IMR-90 (cell line): Measurements from ENCODE around the gene PARP14. TPM values are rescaled to one million over a fixed set of nuclear protein-coding genes. Genes with fewer than 3 reads are reported as not detected.

Source experiments
- ATAC-seq: fragments of 200-7000 bp; cut with Tn5 transposase; 2 replicates; pipeline ENCODE4 v1.9.1; 2020; ENCODE audit warnings: low read depth, mild to moderate bottlenecking, moderate library complexity
- BruUV-seq: library from RNA; stranded (reverse); fragments of 400-500 nt; replicated peaks from 2 replicates; lab custom pipeline; 2021; lab: Mats Ljungman, UMichigan
- CTCF ChIA-PET: fragments of 300-600 bp; formaldehyde crosslinking; extraction: SDS; loops from one replicate; lab custom pipeline; 2021; ENCODE audit warnings: antibody characterized with exemption; lab: Yijun Ruan, JAX
- POLR2A ChIA-PET: fragments of 300-600 bp; sonication (Branson Sonifier 250); formaldehyde crosslinking; loops from one replicate; lab custom pipeline; 2022; ENCODE audit warnings: antibody characterized with exemption; ENCODE audit not compliant: unreplicated experiment; lab: Charles Lee
- DNase-seq: peaks from one replicate; pipeline ENCODE4 v3.0.0; 2013
- H2AFZ ChIP-seq: replicated peaks from 2 replicates; pipeline ENCODE3; 2013; ENCODE audit warnings: low read length, mild to moderate bottlenecking; ENCODE audit not compliant: poor library complexity
- H2AK5ac ChIP-seq: 2 replicates; pipeline ENCODE4 v1.6.1; 2013; ENCODE audit warnings: low read depth, low read length, inconsistent platforms
- H2AK9ac ChIP-seq: replicated peaks from 2 replicates; pipeline ENCODE3; 2013; ENCODE audit warnings: mild to moderate bottlenecking, low read depth, low read length, moderate library complexity; ENCODE audit not compliant: poor library complexity
- H2BK120ac ChIP-seq: 2 replicates; pipeline ENCODE4 v1.6.1; 2013; ENCODE audit warnings: low read depth, low read length, inconsistent platforms
- H2BK15ac ChIP-seq: 3 replicates; pipeline ENCODE4 v1.6.1; 2013; ENCODE audit warnings: low read depth, low read length, inconsistent platforms
- H2BK20ac ChIP-seq: 2 replicates; pipeline ENCODE4 v1.6.1; 2013; ENCODE audit warnings: low read depth, mild to moderate bottlenecking, inconsistent platforms, low read length, moderate library complexity
- H2BK5ac ChIP-seq: 2 replicates; pipeline ENCODE4 v1.6.1; 2013; ENCODE audit warnings: mild to moderate bottlenecking, low read depth, low read length, inconsistent platforms; ENCODE audit not compliant: poor library complexity, severe bottlenecking
- H3K14ac ChIP-seq: replicated peaks from 2 replicates; pipeline ENCODE4 v1.6.1; 2013; ENCODE audit warnings: low read depth, low read length, inconsistent platforms
- H3K18ac ChIP-seq: 2 replicates; pipeline ENCODE4 v1.6.1; 2013; ENCODE audit warnings: low read depth, low read length, control low read depth
- H3K23ac ChIP-seq: 2 replicates; pipeline ENCODE4 v1.6.1; 2013; ENCODE audit warnings: low read depth, low read length, inconsistent platforms
- H3K27ac ChIP-seq: 2 replicates; pipeline ENCODE4 v1.5.1; 2013; ENCODE audit warnings: mild to moderate bottlenecking, control low read depth, low read length; ENCODE audit not compliant: insufficient read depth
- H3K27me3 ChIP-seq: 2 replicates; pipeline ENCODE4 v1.6.1; 2013; ENCODE audit warnings: low read length; ENCODE audit not compliant: control insufficient read depth, insufficient read depth
- H3K36me3 ChIP-seq: 2 replicates; pipeline ENCODE4 v1.6.1; 2013; ENCODE audit warnings: low read length, mixed read lengths; ENCODE audit not compliant: control insufficient read depth, insufficient read depth
- H3K4ac ChIP-seq: 2 replicates; pipeline ENCODE4 v1.6.1; 2013; ENCODE audit warnings: low read depth, low read length, inconsistent platforms
- H3K4me1 ChIP-seq: 2 replicates; pipeline ENCODE4 v1.6.1; 2013; ENCODE audit warnings: low read length, mixed read lengths; ENCODE audit not compliant: control insufficient read depth, insufficient read depth
- H3K4me2 ChIP-seq: 2 replicates; pipeline ENCODE4 v1.6.1; 2013; ENCODE audit warnings: low read depth, mild to moderate bottlenecking, control low read depth, low read length, moderate library complexity
- H3K4me3 ChIP-seq: 2 replicates; pipeline ENCODE4 v1.5.1; 2013; ENCODE audit warnings: low read depth, mild to moderate bottlenecking, control low read depth, low read length, moderate library complexity; ENCODE audit not compliant: insufficient read depth
- H3K56ac ChIP-seq: 2 replicates; pipeline ENCODE4 v1.6.1; 2013; ENCODE audit warnings: low read length, inconsistent platforms; ENCODE audit not compliant: insufficient read depth; ENCODE audit errors: extremely low read depth
- H3K79me1 ChIP-seq, 2 experiments: 2 replicates each; pipeline ENCODE4 v1.6.1; 2013; ENCODE audit warnings: low read length in 2 of 2, inconsistent platforms in 1 of 2, low read depth in 1 of 2
- H3K9ac ChIP-seq: 2 replicates; pipeline ENCODE4 v1.6.1; 2013; ENCODE audit warnings: low read depth, low read length, control low read depth
- H3K9me1 ChIP-seq: 2 replicates; pipeline ENCODE4 v1.6.1; 2013; ENCODE audit warnings: low read length, inconsistent platforms; ENCODE audit not compliant: insufficient read depth
- H3K9me3 ChIP-seq: 2 replicates; pipeline ENCODE4 v1.6.1; 2013; ENCODE audit warnings: low read length; ENCODE audit not compliant: control insufficient read depth, insufficient read depth
- H4K20me1 ChIP-seq: 2 replicates; pipeline ENCODE4 v1.6.1; 2013; ENCODE audit warnings: low read length, inconsistent platforms; ENCODE audit not compliant: insufficient read depth
- H4K5ac ChIP-seq: 2 replicates; pipeline ENCODE4 v1.6.1; 2013; ENCODE audit warnings: mild to moderate bottlenecking, low read depth, low read length, control low read depth
- H4K8ac ChIP-seq, 2 experiments: 2 replicates each; pipeline ENCODE4 v1.6.1; 2013; ENCODE audit warnings: low read depth in 2 of 2, low read length in 2 of 2, control low read depth in 1 of 2, inconsistent platforms in 1 of 2
- H4K91ac ChIP-seq: 2 replicates; pipeline ENCODE4 v1.6.1; 2013; ENCODE audit warnings: low read depth, low read length, inconsistent platforms; ENCODE audit not compliant: insufficient read depth
- BHLHE40 ChIP-seq: fragments of 150-350 bp; IDR thresholded peaks from 2 replicates; pipeline ENCODE4 v1.6.1; 2016; ENCODE audit warnings: mild to moderate bottlenecking, low read depth, low read length
- CEBPB ChIP-seq: IDR thresholded peaks from 2 replicates; pipeline ENCODE4 v1.6.1; 2012; ENCODE audit warnings: low read depth, low read length, improper control_type of control experiment
- CHD1 ChIP-seq: IDR thresholded peaks from 2 replicates; pipeline ENCODE4 v1.6.1; 2012; ENCODE audit warnings: low read depth, low read length, improper control_type of control experiment
- FOS ChIP-seq: fragments of 150-350 bp; IDR thresholded peaks from 2 replicates; pipeline ENCODE4 v1.6.1; 2016; ENCODE audit warnings: low read depth, low read length
- MAFK ChIP-seq: IDR thresholded peaks from 2 replicates; pipeline ENCODE4 v1.6.1; 2012; ENCODE audit warnings: low read depth, low read length, improper control_type of control experiment
- MAZ ChIP-seq: IDR thresholded peaks from 2 replicates; pipeline ENCODE4 v1.6.1; 2012; ENCODE audit warnings: low read depth, mild to moderate bottlenecking, low read length, improper control_type of control experiment, moderate library complexity, borderline replicate concordance
- MXI1 ChIP-seq: IDR thresholded peaks from 2 replicates; pipeline ENCODE4 v1.6.1; 2012; ENCODE audit warnings: low read depth, mild to moderate bottlenecking, low read length, moderate library complexity, borderline replicate concordance
- NFE2L2 ChIP-seq: fragments of 150-350 bp; IDR thresholded peaks from 2 replicates; pipeline ENCODE4 v1.6.1; 2016; ENCODE audit warnings: low read depth, mild to moderate bottlenecking, low read length
- POLR2A ChIP-seq: IDR thresholded peaks from 2 replicates; pipeline ENCODE4 v1.6.1; 2012; ENCODE audit warnings: mild to moderate bottlenecking, low read depth, low read length
- RAD21 ChIP-seq: IDR thresholded peaks from 2 replicates; pipeline ENCODE4 v1.6.1; 2012; ENCODE audit warnings: low read length, improper control_type of control experiment
- RCOR1 ChIP-seq: IDR thresholded peaks from 2 replicates; pipeline ENCODE4 v1.6.1; 2012; ENCODE audit warnings: mild to moderate bottlenecking, low read length, improper control_type of control experiment; ENCODE audit not compliant: insufficient replicate concordance
- RFX5 ChIP-seq: IDR thresholded peaks from 2 replicates; pipeline ENCODE4 v1.8.0; 2012; ENCODE audit warnings: low read depth, mild to moderate bottlenecking, low read length, moderate library complexity
- SMC3 ChIP-seq: fragments of 150-350 bp; IDR thresholded peaks from 2 replicates; pipeline ENCODE4 v1.6.1; 2016; ENCODE audit warnings: low read depth, mild to moderate bottlenecking, antibody characterized with exemption, low read length, moderate library complexity
- WGBS, 2 experiments: methylation state at CpG; one replicate each; pipeline versions ENCODE4 v1.1.5 to v1.1.7; 2013; ENCODE audit warnings: missing lambda C conversion rate in 2 of 2; ENCODE audit not compliant: insufficient read length in 1 of 2; ENCODE audit errors: extremely low coverage in 2 of 2; 5-methylcytosine and 5-hydroxymethylcytosine counted together
- dilution Hi-C: fragments of 300-500 bp; cut with HindIII; formaldehyde crosslinking; loops from one replicate; pipeline ENCODE4 v1.14.3; 2018; ENCODE audit warnings: low sequenced_read_pairs; ENCODE audit not compliant: unreplicated experiment
- in situ Hi-C: fragments of 300-500 bp; cut with MboI; formaldehyde crosslinking; loops from 3 replicates; pipeline ENCODE4 v1.14.3; 2019; ENCODE audit warnings: low sequenced_read_pairs, inconsistent platforms, mixed read lengths
- intact Hi-C: fragments of 100-400 bp; cut with micrococcal nuclease; formaldehyde crosslinking; loops from 2 replicates; pipeline ENCODE4 v1.10.0; 2022
- polyA plus RNA-seq, 3 experiments: library from polyadenylated mRNA; depleted of rRNA; stranded (reverse); fragments of >200 nt; gene quantifications; 2 replicates each; pipeline ENCODE4 v1.2.3, GENCODE V29; 2012; ENCODE audit warnings: low replicate concordance in 1 of 3
- total RNA-seq: library from RNA; depleted of rRNA; stranded (reverse); fragments of >200 nt; gene quantifications from 2 replicates; pipeline ENCODE4 v1.2.3, GENCODE V29; 2012
- TF ChIP-seq, protein P1 (sequence below): fragments of 150-350 bp; IDR thresholded peaks from 2 replicates; pipeline ENCODE4 v1.6.1; 2017; ENCODE audit warnings: mild to moderate bottlenecking, antibody characterized with exemption, low read length, low read depth
- TF ChIP-seq, protein P2 (sequence below): fragments of 150-350 bp; IDR thresholded peaks from 2 replicates; pipeline ENCODE4 v1.6.1; 2016; ENCODE audit warnings: low read depth, mild to moderate bottlenecking, low read length, moderate library complexity, borderline replicate concordance
- TF ChIP-seq, protein P3 (sequence below): conservative IDR thresholded peaks from 2 replicates; pipeline ENCODE4 v1.5.1; 2012; ENCODE audit warnings: mild to moderate bottlenecking, low read depth, low read length, improper control_type of control experiment

The PARP14 gene
- total and polyA plus RNA-seq, 2 of the 4 experiments (the other 2 are of a cell fraction): 9.3 to 23.1 TPM

DNA sequence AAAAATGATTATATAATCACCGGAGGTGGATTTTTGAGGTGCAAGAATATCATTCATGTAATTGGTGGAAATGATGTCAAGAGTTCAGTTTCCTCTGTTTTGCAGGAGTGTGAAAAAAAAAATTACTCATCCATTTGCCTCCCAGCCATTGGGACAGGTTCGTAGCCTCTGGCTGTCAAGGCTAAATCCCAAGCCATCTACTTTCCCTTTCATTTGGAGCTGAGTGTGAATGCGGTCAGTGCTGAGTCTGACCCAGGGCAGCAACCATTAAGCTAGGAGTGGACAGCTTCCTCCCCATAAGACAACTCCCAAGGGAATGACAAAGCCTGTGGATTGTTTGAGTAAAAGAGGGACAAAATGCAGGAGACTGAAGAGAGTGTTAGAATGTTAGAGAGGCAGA, 33.6 kb downstream of the PARP14 start:
- Histone ChIP-seq H3K18ac (no peak overlapping the region), H4K20me1 (no peaks in the 10 kb centered on the region), H3K4me1 (no peaks in the 10 kb centered on the region), H3K14ac (no peak overlapping the region), H2BK15ac (no peak overlapping the region), H2BK20ac (no peak overlapping the region), H3K4me3 (no peak overlapping the region), H3K36me3 (peaks cover 26% of the 10 kb centered on the region), H2BK120ac (no peak overlapping the region), H3K27me3 (no peaks in the 10 kb centered on the region), H2AK9ac (no peak overlapping the region), H4K91ac (no peak overlapping the region), H3K4me2 (no peak overlapping the region), H3K27ac (no peak overlapping the region), H3K79me1 (no peaks in the 10 kb centered on the region), H4K5ac (no peak overlapping the region), H3K56ac (no peak overlapping the region), H3K9ac (no peak overlapping the region), H4K8ac (no peak overlapping the region), H3K9me1 (no peaks in the 10 kb centered on the region; the same call in 1 of the 2 replicates), H2AK5ac (no peak overlapping the region), H3K23ac (no peak overlapping the region), H2AFZ (no peak overlapping the region), H3K4ac (no peak overlapping the region), H3K9me3 (no peaks in the 10 kb centered on the region), H2BK5ac (no peak overlapping the region)
- no CpG with 5 or more reads among the region's 3 CpGs for WGBS, 2 experiments
- BruUV-seq: no TSS peak
- intact Hi-C loops (no loop called here), in situ Hi-C loops (no loop called here), dilution Hi-C loops (no loop called here)
- DNase-seq (no peak), ATAC-seq (no peak)
- TF ChIP-seq FOS (no peak), RCOR1 (no peak), SMC3 (no peak), RAD21 (no peak), RFX5 (no peak), CHD1 (no peak), MAFK (no peak), CEBPB (no peak), BHLHE40 (no peak), MXI1 (no peak), NFE2L2 (no peak), MAZ (no peak), POLR2A (no peak)
- TF ChIP-seq, protein P1, sequence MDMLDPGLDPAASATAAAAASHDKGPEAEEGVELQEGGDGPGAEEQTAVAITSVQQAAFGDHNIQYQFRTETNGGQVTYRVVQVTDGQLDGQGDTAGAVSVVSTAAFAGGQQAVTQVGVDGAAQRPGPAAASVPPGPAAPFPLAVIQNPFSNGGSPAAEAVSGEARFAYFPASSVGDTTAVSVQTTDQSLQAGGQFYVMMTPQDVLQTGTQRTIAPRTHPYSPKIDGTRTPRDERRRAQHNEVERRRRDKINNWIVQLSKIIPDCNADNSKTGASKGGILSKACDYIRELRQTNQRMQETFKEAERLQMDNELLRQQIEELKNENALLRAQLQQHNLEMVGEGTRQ: no peak
- TF ChIP-seq, protein P2, sequence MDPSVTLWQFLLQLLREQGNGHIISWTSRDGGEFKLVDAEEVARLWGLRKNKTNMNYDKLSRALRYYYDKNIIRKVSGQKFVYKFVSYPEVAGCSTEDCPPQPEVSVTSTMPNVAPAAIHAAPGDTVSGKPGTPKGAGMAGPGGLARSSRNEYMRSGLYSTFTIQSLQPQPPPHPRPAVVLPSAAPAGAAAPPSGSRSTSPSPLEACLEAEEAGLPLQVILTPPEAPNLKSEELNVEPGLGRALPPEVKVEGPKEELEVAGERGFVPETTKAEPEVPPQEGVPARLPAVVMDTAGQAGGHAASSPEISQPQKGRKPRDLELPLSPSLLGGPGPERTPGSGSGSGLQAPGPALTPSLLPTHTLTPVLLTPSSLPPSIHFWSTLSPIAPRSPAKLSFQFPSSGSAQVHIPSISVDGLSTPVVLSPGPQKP: no peak
- TF ChIP-seq, protein P3, sequence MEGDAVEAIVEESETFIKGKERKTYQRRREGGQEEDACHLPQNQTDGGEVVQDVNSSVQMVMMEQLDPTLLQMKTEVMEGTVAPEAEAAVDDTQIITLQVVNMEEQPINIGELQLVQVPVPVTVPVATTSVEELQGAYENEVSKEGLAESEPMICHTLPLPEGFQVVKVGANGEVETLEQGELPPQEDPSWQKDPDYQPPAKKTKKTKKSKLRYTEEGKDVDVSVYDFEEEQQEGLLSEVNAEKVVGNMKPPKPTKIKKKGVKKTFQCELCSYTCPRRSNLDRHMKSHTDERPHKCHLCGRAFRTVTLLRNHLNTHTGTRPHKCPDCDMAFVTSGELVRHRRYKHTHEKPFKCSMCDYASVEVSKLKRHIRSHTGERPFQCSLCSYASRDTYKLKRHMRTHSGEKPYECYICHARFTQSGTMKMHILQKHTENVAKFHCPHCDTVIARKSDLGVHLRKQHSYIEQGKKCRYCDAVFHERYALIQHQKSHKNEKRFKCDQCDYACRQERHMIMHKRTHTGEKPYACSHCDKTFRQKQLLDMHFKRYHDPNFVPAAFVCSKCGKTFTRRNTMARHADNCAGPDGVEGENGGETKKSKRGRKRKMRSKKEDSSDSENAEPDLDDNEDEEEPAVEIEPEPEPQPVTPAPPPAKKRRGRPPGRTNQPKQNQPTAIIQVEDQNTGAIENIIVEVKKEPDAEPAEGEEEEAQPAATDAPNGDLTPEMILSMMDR: no peak
- POLR2A ChIA-PET: no interaction called here
- CTCF ChIA-PET: interaction anchor here (0.7 kb wide), 1 partner anchor 397 kb away, joined by 5 read pairs; no protein-coding TSS in a partner anchor
